HepG2 (cell line): ENCODE measurements around the gene ZNF561. TPM values are rescaled to one million over a fixed set of nuclear protein-coding genes. Genes with fewer than 3 reads are reported as not detected.

Experiments used
- KDM4B ChIP-seq: sonication (generic); formaldehyde crosslinking; IDR thresholded peaks from 2 replicates; pipeline ENCODE4 v1.4.0; 2020; ENCODE audit warnings: missing genetic modification reagents
- RORA ChIP-seq: sonication (generic); formaldehyde crosslinking; IDR thresholded peaks from 2 replicates; pipeline ENCODE4 v1.5.0; 2020; ENCODE audit warnings: mild to moderate bottlenecking, missing genetic modification reagents, moderate library complexity
- ZBTB4 ChIP-seq: sonication (generic); formaldehyde crosslinking; IDR thresholded peaks from 2 replicates; pipeline ENCODE4 v1.4.0; 2020; ENCODE audit warnings: missing genetic modification reagents, mild to moderate bottlenecking, borderline replicate concordance
- ZFP90 ChIP-seq: sonication (generic); formaldehyde crosslinking; IDR thresholded peaks from 2 replicates; pipeline ENCODE4 v1.8.0; 2022; ENCODE audit warnings: missing genetic modification reagents, mild to moderate bottlenecking, inconsistent platforms, borderline replicate concordance
- polyA plus RNA-seq, 8 experiments: library from polyadenylated mRNA; depleted of rRNA in 3 of 8; stranded (reverse) in 7 of 8; unstranded in 1 of 8; fragments of >200 nt; fragmentation: Illumina TruSeq in 4 of 8; extraction: Trizol in 4 of 8; gene quantifications; 2 replicates each; pipeline versions ENCODE4 v1.2.1 to v1.2.3, GENCODE V29; 2011 to 2016; ENCODE audit warnings: low read depth in 4 of 8, missing spikeins in 1 of 8, mixed read lengths in 1 of 8; ENCODE audit not compliant: insufficient read depth in 1 of 8
- total RNA-seq, 5 experiments: library from RNA; depleted of rRNA; stranded (reverse); fragments of >200 nt; fragmentation: Illumina TruSeq; extraction: Trizol; gene quantifications; 2 replicates each; pipeline ENCODE4 v1.2.3, GENCODE V29; 2016; ENCODE audit warnings: low read depth in 1 of 5
- TF ChIP-seq, protein P1 (sequence below), 2 experiments: sonication (generic) in 1 of 2; formaldehyde crosslinking in 1 of 2; IDR thresholded peaks; 2 replicates each; pipeline versions ENCODE4 v1.6.1 to v1.9.0; 2014 to 2022; ENCODE audit warnings: antibody characterized with exemption in 1 of 2, borderline replicate concordance in 1 of 2, inconsistent platforms in 1 of 2, low read depth in 1 of 2, missing genetic modification reagents in 1 of 2
- TF ChIP-seq, protein P2 (sequence below), 2 experiments: sonication (generic) in 1 of 2; formaldehyde crosslinking in 1 of 2; IDR thresholded peaks; 2 replicates each; pipeline versions ENCODE4 v1.4.0 to v1.6.1; 2016 to 2020; ENCODE audit warnings: borderline replicate concordance in 1 of 2, low read depth in 1 of 2, mild to moderate bottlenecking in 1 of 2, missing genetic modification reagents in 1 of 2

ZNF561 gene
- total and polyA plus RNA-seq, 2 of the 13 experiments (the other 11 are each of a cell fraction or from before 2014, with no cell fraction given): 19.8 to 35.1 TPM

DNA sequence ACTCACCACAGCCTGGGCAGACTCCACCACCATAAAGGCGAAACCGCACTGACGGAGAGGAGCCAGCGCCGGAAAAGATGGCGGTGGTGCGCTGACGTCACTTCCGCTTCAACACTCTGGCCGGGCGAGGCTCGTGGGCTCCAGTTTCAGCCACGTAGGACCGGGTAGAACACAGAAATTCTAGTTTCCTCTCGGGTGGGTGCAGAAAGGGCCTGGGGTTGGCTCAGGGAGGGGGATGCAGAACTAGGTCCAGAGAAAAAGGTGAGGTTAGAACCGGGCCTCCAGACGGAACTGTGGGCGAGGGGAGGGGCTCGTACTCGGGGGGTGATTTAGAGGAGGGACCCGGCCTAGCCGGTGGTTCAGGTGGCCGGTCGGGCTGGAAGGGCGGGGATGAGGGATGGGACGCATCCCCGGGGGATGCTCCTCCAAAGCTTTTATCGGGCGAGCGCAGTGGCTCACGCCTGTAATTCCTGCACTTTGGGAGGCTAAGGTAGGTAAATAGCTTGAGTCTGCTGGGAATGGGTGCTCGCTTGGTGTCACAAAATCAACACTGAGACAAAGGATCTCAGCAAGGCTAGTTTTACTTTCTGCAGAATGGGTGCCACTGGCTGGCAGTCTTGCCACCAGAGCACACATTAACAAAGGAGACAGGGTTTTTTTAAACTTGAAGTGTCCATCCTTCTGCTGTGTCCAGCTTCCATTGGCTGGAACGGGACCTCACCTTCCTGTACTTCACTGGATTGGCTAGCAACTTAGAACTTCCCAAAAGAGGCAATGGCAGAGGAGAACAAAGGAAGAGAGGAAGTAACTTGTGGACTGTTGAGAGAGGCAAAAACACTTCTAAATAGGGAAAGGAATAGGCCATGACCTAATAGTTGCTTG lies at the start of gene ZNF561 (continued):
- TF ChIP-seq, protein P1, sequence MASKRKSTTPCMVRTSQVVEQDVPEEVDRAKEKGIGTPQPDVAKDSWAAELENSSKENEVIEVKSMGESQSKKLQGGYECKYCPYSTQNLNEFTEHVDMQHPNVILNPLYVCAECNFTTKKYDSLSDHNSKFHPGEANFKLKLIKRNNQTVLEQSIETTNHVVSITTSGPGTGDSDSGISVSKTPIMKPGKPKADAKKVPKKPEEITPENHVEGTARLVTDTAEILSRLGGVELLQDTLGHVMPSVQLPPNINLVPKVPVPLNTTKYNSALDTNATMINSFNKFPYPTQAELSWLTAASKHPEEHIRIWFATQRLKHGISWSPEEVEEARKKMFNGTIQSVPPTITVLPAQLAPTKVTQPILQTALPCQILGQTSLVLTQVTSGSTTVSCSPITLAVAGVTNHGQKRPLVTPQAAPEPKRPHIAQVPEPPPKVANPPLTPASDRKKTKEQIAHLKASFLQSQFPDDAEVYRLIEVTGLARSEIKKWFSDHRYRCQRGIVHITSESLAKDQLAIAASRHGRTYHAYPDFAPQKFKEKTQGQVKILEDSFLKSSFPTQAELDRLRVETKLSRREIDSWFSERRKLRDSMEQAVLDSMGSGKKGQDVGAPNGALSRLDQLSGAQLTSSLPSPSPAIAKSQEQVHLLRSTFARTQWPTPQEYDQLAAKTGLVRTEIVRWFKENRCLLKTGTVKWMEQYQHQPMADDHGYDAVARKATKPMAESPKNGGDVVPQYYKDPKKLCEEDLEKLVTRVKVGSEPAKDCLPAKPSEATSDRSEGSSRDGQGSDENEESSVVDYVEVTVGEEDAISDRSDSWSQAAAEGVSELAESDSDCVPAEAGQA (IDR thresholded peaks at IDR 0.05; ENCODE audit: low read depth): peak; percentile 88; the same call in 1 of the 2 replicates
- TF ChIP-seq, protein P1 (CRISPR knock-in tag; IDR thresholded peaks at IDR 0.05; ENCODE audit: borderline replicate concordance): peak; percentile 29; the same call in 1 of the 2 replicates
- TF ChIP-seq ZBTB4 (CRISPR knock-in tag) (no peak), ZFP90 (CRISPR knock-in tag) (no peak), KDM4B (CRISPR knock-in tag) (peak; percentile 10; the same call in 1 of the 2 replicates), RORA (CRISPR knock-in tag) (no peak; the same call in 1 of the 2 replicates)
- TF ChIP-seq, protein P2, sequence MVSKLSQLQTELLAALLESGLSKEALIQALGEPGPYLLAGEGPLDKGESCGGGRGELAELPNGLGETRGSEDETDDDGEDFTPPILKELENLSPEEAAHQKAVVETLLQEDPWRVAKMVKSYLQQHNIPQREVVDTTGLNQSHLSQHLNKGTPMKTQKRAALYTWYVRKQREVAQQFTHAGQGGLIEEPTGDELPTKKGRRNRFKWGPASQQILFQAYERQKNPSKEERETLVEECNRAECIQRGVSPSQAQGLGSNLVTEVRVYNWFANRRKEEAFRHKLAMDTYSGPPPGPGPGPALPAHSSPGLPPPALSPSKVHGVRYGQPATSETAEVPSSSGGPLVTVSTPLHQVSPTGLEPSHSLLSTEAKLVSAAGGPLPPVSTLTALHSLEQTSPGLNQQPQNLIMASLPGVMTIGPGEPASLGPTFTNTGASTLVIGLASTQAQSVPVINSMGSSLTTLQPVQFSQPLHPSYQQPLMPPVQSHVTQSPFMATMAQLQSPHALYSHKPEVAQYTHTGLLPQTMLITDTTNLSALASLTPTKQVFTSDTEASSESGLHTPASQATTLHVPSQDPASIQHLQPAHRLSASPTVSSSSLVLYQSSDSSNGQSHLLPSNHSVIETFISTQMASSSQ (IDR thresholded peaks at IDR 0.05; ENCODE audit: low read depth): no peak
- TF ChIP-seq, protein P2 (CRISPR knock-in tag; IDR thresholded peaks at IDR 0.05; ENCODE audit: borderline replicate concordance): no peak
